Raji (cell line): ENCODE data around the gene M6PR.

Experiments used
- POLR2A ChIP-seq: IDR thresholded peaks from 2 replicates; pipeline ENCODE4 v1.6.1; 2011; ENCODE audit warnings: low read depth, low read length, control low read depth; ENCODE audit not compliant: insufficient read depth

M6PR gene

DNA sequence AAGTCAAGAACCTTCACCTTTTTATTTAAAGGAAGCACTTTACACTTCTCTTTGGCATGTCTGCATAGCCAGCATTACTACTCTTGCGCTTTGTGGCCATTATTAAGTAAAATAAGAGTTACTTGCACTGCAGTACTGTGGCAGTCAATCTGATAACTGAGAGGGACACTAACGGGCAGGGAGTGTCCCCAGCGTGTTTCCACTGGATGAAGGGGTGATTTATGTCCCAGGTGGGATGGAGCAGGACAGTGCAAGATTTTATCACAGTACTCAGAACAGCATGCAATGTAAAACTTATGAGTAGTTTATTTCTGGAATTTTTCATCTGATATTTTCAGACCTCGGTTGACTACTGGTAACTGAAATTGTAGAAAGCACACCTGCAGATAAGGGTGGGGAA is 8.1 kb upstream of the M6PR start:
- no peak for TF ChIP-seq POLR2A

DNA sequence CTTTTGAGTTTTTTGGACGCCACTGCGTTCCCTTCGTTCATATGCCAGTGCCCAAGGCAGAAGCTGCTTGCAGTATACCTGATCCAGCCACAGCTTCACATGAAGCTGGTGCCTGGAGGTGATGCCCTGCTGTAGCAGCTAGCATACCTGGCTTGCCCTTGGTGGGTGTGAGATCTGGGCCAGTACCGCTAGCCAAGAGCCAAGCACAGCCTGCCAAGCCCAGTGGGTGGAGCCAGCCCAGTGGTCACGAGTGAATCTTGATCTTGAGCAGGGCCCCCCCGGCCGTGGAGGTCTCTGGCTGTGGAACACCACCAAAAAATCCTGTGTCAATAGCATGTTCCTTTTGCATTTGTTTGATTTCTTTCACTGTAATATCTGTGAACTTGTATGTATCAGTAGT is 7.3 kb upstream of the M6PR start:
- TF ChIP-seq POLR2A, result no peak

DNA sequence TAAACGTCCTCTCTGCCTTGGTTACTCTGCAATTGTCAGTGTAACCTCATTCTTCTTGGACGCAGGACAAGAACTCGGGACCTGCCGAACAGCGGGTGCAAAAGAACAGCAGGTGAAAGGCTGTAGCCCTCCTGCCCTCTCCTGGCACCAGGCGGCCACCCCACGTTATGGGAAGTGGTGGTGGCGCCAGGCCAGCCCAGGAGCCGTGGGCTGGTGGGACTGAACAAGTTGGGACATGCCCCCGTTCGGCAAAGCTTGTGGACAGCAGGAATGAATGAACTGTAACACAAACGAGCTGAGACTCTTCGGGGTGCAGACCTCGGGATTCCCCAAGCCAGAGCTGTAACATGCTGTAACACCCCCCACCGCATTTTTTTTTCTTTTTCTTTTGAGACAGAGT is 6.6 kb upstream of the M6PR start:
- no peak for TF ChIP-seq POLR2A

DNA sequence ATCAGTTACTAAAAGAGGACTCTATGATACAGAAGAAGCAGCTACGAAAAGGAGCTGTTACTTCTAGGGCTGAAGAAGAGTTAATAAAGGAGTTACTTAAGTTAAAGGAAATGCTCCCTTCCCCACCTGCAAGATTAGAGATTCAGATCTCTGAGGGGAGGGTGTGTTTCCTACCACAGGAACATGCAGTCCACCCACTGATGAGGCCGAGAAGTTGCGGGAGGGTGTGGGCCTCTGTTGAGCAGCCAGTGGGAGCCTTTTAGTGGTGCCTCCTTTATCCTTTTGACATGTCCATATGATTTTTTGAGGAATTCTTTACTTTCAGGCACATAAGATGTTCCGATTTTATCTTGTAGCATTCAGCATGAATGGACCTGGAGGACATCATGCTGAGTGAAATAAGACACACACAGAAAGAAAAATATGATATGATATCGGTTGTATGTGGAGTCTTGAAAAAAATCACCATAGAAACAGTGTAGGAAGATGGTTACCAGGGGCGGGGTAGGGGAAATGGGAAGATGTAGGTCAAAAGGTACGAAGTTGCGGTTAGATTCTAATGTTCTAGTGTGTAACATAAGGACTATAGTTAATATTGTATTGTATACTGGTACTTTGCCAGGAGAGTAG is 4.4 kb upstream of the M6PR start:
- no peak for TF ChIP-seq POLR2A

DNA sequence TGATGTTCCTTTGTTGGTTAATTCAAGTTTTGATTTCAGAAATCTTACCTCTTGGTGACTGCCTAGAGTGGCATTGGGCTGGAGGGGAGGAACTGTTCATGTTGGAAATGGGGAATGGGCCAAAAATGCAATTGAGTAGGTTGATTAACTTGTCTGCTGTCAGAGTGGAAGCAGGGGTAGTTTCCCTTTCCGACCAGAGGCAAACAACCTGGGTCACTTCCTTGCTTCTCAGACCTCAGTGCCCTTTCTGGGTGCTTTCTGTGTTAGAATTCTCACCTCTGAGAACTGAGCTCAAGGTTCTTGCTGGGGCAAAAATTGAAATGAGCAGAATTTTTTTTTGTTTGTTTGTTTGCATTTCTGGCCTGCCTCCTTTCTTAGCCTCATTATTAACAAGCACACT is 2.3 kb upstream of the M6PR start:
- no peak for TF ChIP-seq POLR2A

DNA sequence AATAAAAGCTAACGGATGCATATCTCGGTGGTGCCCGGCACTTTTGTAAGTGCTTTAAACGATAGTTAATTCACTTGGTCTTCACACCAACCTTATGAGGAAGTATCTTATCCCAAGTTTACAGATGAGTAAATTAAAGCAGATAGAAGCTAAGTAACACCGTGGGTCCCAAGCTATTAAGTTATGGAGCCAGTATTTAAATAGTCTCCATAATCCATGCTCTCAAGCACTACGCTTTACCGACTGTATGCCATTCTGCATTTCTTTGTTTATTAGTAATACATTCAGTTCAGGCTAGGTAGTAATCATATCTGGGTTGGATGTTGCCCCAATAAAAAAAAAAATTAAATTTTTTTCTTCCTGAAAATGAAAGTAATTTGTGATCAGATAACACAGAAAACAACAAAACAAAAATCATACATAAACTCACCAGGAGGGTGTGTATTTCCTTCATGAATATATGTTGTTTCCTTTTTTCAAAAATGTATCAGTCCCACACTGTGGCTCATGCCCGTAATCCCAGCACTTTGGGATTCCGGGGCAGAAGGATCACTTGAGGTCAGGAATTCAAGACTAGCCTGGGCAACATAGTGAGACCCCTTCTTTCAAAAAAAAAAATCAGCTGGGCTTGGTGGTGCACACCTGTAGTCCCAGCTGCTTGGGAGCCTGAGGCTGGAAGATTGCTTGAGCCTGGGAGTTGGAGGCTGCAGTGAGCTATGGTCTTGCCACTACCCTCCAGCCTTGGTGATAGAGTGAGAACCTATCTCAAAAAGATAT is 1.4 kb upstream of the M6PR start:
- no peak for TF ChIP-seq POLR2A

DNA sequence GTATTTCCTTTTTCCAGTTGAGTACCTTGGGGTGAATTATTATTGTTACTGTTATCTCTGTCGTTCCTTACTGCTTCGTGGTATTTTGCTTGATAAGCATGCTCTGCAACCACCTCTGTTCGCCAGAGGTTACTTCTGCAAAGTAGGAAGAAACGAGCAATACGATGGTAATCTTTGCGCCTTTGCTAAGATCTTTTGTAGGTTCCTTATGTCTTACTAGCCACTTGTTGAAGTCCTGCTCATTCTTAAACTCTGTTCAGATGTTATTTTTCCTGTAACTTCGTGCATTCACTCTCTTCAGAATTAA is 729 bp upstream of the M6PR start:
- no peak for TF ChIP-seq POLR2A

DNA sequence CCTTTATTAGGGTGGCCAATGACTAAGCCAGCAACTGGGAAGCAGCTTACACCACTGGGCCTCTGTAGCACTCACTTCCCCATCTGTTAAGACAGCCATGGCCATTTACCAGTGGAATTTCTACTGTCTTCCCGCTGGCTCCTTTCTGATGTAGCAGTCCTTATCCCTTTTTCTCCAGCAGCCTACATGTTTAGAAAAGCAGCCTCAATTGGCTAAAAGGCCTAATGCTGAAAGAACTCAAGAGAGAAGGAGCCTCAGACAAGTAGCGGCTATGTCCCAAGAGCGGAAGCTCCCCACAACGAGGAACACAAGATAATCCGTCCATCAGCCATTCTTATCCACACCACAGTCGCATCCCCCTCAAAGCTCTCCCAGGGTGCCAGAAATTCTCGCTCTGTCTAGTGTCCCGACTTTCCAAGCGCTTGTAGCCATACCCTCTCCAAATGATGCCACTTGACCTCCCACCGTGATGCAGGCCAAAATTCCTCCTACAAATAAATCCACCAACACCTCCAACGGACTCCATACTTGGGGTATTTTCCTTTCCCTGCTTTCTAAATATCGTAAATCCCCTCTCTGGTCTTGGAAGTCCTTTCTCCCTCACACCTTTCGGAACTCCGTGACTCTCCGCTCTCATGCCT is 624 bp downstream of the M6PR start:
- no peak for TF ChIP-seq POLR2A

DNA sequence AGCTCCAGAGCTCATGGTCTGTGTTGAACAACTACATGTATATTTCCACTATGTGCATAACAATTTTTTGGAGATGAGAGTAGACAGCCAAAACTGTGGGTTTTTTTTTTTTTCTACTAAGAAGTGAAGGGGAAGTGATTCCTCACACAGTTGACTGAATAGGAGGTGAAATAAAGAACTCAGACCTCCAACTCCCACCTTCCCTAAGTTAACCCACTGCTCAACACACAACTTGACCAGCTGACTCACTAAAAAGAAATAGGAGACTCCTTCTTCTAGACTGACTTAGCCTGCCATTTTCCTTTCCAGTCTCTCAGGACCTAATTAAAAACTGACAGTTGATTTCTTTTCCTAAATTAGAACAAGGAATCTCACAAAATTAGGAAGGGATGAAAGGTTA is 1.7 kb downstream of the M6PR start:
- no peak for TF ChIP-seq POLR2A

DNA sequence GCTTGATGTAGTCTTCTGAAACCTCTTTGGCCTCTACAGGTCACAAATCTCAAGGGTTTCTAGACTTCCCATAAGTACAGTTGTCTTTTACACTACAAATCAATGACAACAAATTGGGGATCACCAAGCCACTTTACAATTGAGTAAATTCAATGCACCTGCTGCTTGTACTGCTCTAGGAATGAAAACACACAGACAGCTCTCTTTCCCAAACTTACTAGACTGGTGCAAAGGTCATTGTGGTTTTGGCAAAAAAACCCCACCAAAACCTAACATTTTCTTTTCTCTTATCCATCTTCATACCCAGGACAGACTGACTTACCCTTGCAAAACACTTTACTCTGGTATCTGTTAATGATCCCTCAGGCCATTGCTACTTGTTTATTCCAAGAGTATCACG is 2.7 kb downstream of the M6PR start:
- TF ChIP-seq POLR2A, result no peak

DNA sequence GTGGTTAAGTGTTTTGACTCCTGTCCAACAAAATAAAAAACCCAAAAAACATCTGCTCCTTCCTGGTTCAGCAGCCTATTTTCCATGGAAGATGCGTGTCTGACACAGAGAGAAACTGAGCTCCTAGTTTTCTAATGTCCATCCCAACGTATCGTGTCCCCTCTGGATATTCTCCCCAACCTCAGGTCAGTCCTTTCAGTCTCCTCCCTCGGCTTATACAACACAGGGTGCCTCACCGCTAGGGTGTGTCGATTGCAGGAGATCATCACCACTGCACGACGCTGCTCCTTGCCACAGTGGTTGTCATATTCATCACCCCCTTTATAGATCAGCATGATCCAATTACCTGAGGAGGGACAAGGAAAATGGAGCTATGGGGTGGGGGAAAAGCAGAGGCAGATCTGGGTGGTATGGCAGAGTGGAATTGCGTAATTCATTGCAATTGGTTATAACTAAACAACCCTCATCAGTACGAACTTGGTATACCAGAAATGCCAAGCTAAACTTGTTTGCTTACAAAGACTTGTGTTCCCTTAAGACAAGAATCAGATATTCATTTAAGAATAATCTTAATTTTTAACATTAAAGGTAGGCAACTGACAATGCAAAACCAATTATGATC is 5.8 kb downstream of the M6PR start:
- no peak for TF ChIP-seq POLR2A

DNA sequence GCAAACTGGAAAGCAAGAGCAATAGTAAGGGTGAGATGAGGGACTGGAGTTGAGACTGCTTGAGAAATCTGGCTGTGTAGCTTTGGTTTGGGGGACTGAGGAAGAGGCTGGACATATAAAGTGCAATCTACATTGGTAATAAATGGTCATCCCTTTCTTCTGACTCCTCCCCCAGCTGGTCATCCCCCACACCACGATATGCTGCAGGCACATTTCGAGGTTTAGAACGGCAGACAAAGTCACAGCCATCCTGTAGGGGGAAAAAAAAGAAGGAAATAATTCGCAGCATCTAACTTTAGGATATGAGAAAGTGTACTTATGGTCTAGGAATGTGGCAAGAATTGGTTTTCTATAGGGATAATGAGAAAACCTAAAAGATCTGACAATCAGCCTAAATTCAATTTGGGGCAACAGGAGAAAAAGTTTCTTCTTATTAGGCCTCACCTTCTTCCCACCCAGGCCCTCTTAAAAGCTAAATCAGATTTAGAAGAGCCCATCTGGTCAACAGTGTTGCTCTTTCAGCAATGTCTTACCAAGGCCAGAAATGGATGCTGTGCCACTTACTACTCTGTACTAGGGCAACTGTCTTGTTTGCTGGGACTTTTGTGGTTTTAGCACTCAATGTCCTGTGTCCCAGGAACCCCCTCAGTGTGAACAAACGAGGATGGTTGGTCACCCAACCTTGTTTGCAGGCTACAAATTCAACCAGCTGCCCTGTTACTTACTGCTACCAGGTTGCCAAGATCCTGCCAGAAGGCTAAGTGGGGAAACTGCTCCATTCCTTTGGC is 7.6 kb downstream of the M6PR start:
- no peak for TF ChIP-seq POLR2A

DNA sequence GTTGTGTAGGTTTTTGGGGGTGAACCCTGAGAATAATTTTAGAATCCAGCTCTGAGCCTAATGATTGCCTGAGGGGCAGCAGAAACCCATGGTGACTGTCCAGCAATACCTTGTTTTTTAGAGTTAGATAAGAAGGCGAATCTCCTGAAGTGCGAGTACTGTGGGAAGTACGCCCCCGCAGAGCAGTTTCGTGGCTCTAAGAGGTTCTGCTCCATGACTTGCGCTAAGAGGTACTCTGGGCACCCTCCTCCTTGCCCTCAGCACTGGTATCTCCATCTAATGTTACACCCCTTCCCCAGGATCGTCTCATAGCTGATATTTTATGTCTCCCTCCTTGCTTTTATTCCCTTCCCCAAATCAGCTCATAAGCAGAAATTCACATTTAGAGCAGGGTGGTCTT is 12.7 kb downstream of the M6PR start:
- TF ChIP-seq POLR2A, result no peak

DNA sequence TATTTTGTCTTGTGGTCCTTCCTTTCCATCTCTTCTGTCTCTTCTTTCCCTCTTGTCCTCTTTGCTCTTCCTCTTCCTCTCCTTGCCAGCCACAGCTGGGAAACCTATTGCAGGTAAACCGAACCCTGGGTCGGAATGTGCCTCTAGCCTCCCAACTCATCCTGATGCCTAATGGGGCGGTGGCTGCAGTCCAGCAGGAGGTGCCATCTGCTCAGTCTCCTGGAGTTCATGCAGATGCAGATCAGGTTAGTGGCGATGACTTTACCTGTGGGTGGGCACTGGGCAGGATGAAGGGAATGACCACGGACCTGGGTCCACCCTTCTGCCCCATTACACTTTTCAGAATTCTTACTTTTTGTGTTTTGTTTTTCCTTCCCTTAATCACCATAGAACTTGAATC is 26.9 kb downstream of the M6PR start:
- TF ChIP-seq POLR2A, result no peak

DNA sequence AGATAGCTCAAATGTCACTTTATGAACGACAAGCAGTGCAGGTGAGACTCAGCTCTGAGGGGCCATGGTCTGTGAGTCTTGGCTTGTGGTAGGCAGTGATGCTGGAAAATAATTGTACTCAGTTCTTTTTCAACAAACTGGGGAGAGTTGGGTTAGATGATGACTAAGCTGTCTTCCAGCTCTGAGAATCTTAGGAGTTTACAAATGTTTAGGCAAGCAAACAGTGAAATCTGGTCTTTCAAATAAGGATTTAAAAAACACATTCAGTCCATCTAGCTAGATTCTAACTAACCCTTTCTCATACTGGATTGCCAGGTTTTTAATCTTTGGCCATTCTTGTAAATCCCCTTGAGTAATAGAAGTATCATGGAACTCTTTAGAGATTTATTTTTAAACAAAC is 31.7 kb downstream of the M6PR start:
- TF ChIP-seq POLR2A, result no peak

DNA sequence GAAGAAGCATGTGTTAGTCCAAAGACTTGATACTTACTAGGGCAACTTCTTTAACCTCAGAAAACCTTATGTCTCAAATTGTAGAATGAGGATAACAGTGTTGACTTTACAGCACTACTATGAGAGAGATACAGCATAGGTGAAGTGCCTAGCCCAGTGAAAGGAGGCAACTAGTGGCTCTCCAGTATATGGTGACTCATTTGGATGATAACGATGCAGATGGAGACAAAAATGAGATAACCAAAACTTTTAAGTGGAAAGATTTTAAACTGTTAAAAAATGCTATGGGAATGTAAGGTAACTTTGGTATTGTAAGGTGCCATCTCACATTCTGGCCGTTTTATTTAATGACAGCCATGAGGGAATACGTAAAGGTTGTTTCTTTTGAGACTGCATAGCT is 32.4 kb downstream of the M6PR start:
- no peak for TF ChIP-seq POLR2A

DNA sequence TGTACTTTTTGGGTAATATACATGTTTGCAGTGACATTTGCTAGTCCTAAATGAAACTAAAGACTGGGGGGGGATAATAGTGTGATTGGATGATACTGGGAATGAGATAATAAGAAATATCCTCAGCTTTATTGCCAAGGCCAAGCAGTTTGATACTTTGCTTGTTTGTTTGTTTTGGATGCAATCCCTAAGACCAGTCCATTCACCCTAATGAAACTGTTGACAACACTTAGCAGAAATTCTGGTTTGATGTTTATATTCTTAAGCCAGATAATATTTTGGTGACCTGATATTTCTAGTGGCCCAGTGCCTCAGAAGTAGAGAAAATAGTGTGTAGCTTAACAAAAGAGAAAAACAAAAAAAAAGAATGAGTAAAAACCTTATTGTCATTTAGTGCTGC is 33.3 kb downstream of the M6PR start:
- no peak for TF ChIP-seq POLR2A
